HG02973 (cell line): ENCODE results near the gene CRYBG1.

Experiments
- ATAC-seq: cut with Tn5 transposase; IDR thresholded peaks from one replicate; pipeline ENCODE4 v1.9.1; 2021; ENCODE audit warnings: moderate library complexity; ENCODE audit not compliant: unreplicated experiment

Gene CRYBG1

DNA sequence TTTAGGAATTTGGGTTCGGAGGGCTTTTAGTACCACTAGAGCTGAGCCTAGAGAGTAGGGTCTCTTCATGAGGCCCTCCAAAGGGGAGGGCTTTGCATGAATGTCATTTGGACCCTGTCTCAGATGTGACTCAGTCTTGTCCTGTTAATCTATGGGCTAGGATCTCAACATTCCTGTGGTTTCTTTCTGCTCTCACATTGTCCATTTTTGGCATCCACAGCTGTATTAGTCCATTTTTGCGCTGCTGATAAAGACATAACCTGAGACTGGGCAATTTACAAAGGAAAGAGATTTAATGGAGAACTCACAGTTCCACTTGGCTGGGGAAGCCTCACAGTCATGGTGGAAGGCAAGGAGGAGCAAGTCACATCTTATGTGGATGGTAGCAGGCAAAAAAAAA is 61.0 kb downstream of the CRYBG1 start:
- ATAC-seq = no peak

DNA sequence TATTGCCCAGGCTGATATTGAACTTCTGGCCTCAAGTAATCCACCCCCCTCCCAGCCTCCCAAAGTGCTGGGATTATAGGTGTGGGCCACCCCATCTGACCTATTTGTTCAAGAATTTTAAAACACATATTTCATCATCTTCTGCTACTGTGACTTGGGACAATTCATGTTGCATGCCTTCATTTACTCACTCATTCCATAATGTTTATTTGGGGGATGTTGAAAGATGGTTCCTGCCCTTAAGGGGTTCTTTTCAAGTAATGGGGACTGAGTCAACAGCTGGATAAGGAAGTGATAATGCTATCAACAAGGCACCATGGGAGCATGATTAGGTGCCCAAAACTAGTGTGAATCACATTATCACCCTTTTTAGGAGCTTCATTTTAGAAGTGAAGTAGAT is 62.0 kb downstream of the CRYBG1 start:
- no peak for ATAC-seq

GRCh38 chr6:106425382-106425781 is 64.9 kb downstream of the CRYBG1 start:
- no peak for ATAC-seq

- no peak for ATAC-seq
Measured at GRCh38 chr6:106426250-106426970, 65.9 kb downstream of the CRYBG1 start.

DNA sequence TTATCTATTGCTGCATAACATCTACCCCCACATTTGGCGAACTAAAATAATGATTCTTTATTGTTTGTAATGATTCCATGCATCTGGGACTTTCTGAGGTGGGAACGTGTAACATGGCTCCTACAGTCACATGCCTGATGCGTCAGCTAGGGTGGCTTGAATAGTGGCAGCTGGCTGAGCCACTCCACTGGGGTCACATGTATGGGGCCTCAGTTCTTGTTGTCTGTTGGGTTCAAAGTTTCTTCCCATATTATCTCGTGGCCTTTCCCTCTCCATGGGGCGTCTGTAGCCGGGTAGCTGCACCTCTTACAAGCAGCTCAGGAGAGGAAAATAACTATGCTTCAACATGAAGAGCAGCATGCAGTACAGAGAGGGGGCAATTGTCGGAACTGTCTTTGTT is 69.9 kb downstream of the CRYBG1 start:
- ATAC-seq = no peak

DNA sequence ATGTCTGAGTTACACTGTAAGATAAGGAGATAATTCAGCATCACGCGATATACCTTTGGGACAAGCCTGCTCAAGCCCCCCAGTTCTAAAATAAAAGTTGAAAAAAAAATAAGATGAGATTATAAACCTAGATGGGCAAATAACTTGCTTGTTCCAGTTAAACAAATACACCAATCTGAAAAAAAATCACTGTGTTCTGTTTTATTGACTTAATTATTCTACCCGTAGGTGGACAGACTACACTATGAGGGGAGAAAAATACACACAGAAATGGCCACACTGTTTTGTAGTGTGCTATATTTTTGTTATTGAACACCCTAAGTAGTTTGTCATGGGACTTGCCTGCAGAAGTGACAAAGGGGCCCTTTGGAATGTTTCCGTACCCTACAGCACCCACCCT is 70.9 kb downstream of the CRYBG1 start:
- no peak for ATAC-seq

DNA sequence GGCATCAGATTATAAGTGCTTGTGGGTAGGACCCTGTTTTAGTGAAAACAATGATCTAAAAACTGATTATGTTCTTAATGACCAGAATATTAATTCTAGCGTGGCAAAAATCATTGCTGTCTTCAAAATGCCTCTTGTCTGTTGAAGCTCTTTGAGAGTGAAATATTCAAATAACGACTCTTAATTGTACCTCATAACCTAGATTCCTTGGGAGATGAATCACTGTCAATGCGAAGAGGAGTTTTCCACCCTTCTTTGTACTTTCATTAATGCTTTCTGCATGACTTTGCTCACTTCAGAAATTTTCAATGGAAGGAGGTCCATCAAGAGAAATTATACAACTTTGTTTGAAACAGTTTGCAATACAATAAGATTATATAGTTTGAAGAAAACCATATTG is 71.5 kb downstream of the CRYBG1 start:
- ATAC-seq = no peak

- no peak for ATAC-seq
Measured at GRCh38 chr6:106434530-106434929, 74.0 kb downstream of the CRYBG1 start.

DNA sequence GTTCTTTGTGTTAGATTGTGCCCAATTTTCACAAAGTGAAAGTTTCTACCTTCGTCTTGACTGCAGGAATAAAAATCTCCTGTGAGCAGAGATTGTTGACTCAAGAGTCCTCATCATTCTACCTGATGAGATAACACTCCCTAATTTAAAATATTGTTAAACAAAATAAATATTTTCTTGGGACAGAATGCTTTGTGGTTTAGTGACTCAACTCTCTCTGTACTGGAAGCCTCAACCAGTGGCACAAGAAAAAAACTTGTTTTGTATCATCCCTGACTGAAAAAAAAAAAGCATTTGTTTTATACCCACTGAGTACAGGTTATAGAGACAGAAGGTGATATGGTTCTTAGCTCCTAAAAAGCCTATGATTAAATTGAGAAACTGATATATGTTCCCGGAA is 78.9 kb downstream of the CRYBG1 start:
- ATAC-seq = no peak

DNA sequence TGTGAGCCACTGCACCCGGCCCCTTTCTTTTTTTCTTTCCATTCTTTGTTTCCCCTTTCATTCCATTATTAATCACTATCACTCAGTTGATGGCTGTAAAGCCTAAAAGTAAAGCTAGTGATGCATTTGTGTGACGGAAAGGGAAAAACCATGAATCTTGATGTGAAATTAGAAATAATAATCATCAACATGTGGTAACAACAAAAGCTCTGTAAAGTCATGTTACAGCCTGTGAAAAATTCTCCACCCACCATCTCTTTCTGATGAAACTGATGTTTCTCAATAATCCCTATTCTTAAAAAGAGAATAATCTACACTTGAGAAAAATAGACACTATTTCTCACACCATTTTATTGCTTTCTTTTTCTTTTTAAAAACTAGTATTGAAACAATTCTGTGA is 80.0 kb downstream of the CRYBG1 start:
- ATAC-seq = no peak

GRCh38 chr6:106442395-106442794 is 81.9 kb downstream of the CRYBG1 start:
- ATAC-seq = no peak

GRCh38 chr6:106444777-106445507 is 84.4 kb downstream of the CRYBG1 start:
- ATAC-seq = peak; percentile 47

- no peak for ATAC-seq
Measured at GRCh38 chr6:106445508-106445878, 85.0 kb downstream of the CRYBG1 start.

DNA sequence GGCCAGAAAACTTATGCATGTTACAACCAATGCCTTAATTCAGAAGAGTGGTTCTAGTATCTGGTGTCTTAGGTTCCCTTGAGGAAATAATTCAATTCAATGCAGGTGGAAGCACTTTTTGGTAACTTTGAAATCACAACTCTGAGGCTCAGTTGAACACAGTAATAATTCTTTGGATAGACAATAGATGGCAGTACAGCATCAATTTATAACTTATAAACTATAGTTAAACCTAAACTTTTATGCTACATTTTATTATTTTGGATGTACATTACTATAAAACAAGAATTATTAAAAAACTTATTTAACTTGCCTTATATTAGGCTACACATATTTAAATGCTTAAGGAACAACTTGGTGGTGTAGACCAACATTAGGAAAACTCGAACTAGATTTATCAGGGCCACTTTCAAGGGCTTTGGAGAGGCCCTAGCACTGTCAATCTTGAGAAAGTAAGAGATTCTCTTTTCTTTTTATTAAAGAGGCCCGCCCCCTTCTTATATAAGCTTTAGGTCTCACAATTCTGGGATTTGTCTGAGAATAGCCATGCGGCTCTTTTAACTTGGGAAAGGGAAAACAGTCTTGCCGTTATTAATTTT is 85.9 kb downstream of the CRYBG1 start:
- ATAC-seq = no peak

DNA sequence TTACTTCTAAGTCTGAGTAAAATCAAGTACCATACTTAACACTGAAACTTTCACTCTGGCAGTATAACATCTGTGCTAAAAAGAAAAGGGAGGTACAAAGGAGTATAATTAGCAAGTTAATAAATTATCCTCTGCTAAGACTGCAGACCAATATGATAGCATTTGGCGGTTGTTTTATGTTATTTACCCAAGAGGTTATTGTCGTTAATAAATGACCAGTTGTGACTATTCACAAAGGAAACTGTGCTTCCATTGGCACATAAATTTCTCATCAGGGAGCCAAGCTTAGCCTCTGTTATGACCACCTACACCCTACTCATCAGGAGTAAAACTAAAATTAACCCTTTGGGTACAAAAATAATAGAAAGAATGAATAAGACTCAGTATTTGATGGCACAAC is 86.5 kb downstream of the CRYBG1 start:
- no peak for ATAC-seq

DNA sequence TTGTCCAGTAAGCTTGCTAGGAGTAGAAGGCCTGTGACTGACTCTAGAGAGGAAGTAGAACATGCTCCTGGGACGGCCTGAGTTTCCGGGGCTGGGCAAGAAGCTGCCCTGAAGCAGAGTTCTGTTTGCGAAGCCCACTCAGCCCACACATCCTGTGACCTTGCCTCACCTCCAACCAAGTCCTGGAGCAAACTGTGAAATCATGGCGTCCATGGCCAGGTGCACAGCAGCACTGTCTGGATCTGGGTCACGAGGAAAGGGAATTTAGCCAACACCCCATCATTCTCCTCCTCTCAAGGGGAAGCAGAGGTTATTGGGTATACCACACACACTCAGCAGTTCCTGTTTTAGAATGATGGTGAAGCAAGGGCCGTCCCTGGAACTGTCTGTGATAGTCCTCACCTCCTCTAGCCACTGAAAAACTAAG is 87.5 kb downstream of the CRYBG1 start:
- no peak for ATAC-seq

- ATAC-seq = no peak
Measured at GRCh38 chr6:106450653-106451052, 90.1 kb downstream of the CRYBG1 start.

DNA sequence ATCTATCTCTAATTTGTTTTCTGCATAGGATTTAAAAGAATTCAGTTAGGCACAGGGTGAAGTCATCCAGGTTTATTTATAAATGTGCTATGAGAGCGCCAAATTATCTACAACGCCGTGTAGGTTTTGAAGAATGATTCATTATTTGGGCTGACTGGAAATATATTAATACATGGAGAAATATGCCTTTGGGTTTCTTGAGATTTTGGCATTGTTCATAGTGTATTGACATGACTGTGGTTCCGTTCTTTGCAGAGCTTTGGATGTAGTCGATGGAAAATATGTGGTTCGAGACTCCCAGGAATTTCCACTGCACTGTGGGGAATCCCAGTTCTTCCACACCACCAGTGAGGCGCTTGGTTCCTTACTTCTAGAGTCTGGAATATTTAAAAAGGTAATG is 90.9 kb downstream of the CRYBG1 start:
- no peak for ATAC-seq

GRCh38 chr6:106452628-106453027 is 92.1 kb downstream of the CRYBG1 start:
- ATAC-seq = no peak

- no peak for ATAC-seq
Measured at GRCh38 chr6:106453756-106454367, 93.3 kb downstream of the CRYBG1 start.

- no peak for ATAC-seq
Measured at GRCh38 chr6:106456756-106457155, 96.2 kb downstream of the CRYBG1 start.
